ENCODE measurements around the gene PIM1.
"Not testable (repeated sequence)": the region's sequence is repeated elsewhere in the genome, so short reads cannot be mapped to it uniquely, and the experiment has no call there.

Gene PIM1

GRCh38 chr6:37182736-37183590 is 13.0 kb downstream of the PIM1 start:
- no peak for TF ChIP-seq CTCF (IDR thresholded peaks at IDR 0.05; ENCODE audit: low read length, missing control alignments)
- H3K4me3 ChIP-seq (replicated peaks; ENCODE audit: low read depth, low read length): no peak overlapping the region
- peak; percentile 29 for DNase-seq (ENCODE audit: low read depth)

- DNase-seq (ENCODE audit: low read depth); H3K4me3 ChIP-seq (replicated peaks; ENCODE audit: low read depth, low read length): not testable (repeated sequence)
Measured at GRCh38 chr6:37185949-37186720, 16.2 kb downstream of the PIM1 start.

- no peak for DNase-seq (ENCODE audit: low read depth)
- H3K4me3 ChIP-seq (replicated peaks; ENCODE audit: low read depth, low read length): no peak overlapping the region
- TF ChIP-seq CTCF (IDR thresholded peaks at IDR 0.05; ENCODE audit: low read length, missing control alignments): no peak
Measured at GRCh38 chr6:37187321-37188022, 17.5 kb downstream of the PIM1 start.

GRCh38 chr6:37188962-37189510 is 19.1 kb downstream of the PIM1 start:
- H3K4me3 ChIP-seq (replicated peaks; ENCODE audit: low read depth, low read length): no peak overlapping the region
- TF ChIP-seq CTCF (IDR thresholded peaks at IDR 0.05; ENCODE audit: low read length, missing control alignments): no peak
- peak; percentile 35 for DNase-seq (ENCODE audit: low read depth)

- H3K4me3 ChIP-seq (replicated peaks; ENCODE audit: low read depth, low read length): no peak overlapping the region
- no peak for TF ChIP-seq CTCF (IDR thresholded peaks at IDR 0.05; ENCODE audit: low read length, missing control alignments)
- DNase-seq (ENCODE audit: low read depth): no peak
Measured at GRCh38 chr6:37190159-37190535, 20.2 kb downstream of the PIM1 start.

GRCh38 chr6:37192666-37193065 is 22.7 kb downstream of the PIM1 start:
- DNase-seq (ENCODE audit: low read depth): no peak
- no peak for TF ChIP-seq CTCF (IDR thresholded peaks at IDR 0.05; ENCODE audit: low read length, missing control alignments)
- no peak overlapping the region for H3K4me3 ChIP-seq (replicated peaks; ENCODE audit: low read depth, low read length)

GRCh38 chr6:37194886-37195285 is 24.9 kb downstream of the PIM1 start:
- not testable (repeated sequence) for H3K4me3 ChIP-seq (replicated peaks; ENCODE audit: low read depth, low read length); DNase-seq (ENCODE audit: low read depth)

GRCh38 chr6:37196451-37196850 is 26.5 kb downstream of the PIM1 start:
- not testable (repeated sequence) for DNase-seq (ENCODE audit: low read depth); H3K4me3 ChIP-seq (replicated peaks; ENCODE audit: low read depth, low read length)

All from fibroblast of pulmonary artery (primary cell).